OCI-M2 (cell line): ENCODE results near the gene COL4A6.

Source experiments
- DNase-seq: peaks from one replicate; lab custom pipeline; 2025; ENCODE audit not compliant: unreplicated experiment; lab: John Stamatoyannopoulos, UW

Gene COL4A6

DNA sequence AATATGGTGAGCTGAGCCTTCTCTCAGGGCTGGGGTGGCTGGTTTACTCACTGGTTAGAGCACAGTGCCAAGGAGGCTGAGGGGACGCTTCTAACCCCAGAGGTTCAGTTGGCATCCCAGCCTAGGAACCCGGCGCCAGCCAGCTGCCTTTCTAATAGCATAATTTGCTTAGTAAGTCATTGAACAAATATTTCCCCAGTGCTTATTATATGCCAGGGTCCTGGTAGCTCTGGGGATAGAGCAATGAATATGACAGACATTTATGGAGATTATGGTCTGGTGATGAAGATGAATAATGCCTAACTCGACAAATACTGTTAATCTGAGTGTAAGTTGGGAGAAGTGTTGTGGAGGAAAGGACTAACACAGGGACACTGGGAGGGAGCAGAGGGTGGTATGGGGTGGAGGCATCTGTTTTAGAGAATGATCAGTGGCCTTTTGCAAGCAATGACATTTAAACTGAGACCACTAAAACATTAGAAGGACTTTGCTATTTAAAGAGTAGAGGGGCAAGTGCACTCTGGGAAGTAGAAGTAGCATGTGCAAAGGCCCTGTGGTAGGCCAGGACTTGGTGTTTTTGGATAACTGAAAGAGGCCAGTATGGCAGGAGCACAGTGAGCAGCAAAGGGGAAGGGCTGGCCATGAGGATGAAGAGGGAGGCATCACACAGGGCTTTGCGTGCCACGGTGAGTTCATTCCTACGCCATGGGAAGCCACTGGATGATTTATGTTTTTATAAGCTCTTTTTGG, 274.7 kb downstream of the COL4A6 start:
- no peak for DNase-seq

DNA sequence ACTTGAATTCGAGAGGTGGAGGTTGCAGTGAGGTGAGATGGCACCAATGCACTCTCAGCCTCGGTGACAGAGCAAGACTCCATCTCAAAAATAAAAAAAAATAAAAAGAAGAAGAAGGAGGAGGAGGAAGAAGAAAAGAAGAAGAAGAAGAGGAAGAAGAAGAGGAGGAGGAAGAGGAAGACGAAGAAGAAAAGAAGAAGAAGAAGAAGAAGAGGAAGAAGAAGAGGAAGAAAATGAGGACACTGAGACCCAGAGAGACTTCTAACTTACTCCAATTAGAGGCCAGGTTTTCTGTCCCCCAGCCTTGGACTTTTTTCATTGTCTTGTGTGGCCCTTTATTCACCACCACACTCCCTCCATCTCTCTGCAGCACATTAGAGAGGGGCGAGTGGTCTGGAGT, 276.0 kb downstream of the COL4A6 start:
- DNase-seq, result no peak

DNA sequence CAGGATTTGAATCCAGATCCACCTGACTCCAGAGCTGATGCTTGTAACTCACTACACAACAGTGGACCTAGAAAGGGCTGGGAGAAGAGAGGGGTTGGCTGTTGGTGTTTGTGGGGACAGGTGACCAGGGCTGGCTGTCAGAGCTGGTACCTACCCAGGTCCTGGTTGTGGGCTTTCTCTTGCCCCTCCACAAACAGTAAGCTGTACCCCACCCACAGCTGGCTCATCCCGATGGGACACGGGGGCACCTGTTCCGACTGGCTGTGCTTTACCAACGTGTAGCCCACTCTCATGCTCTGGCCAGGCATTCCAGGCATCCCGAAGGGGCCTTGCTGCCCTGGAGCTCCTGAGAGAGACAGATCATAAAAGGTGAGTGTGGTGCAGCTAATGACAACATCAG, 277.9 kb downstream of the COL4A6 start:
- no peak for DNase-seq

DNA sequence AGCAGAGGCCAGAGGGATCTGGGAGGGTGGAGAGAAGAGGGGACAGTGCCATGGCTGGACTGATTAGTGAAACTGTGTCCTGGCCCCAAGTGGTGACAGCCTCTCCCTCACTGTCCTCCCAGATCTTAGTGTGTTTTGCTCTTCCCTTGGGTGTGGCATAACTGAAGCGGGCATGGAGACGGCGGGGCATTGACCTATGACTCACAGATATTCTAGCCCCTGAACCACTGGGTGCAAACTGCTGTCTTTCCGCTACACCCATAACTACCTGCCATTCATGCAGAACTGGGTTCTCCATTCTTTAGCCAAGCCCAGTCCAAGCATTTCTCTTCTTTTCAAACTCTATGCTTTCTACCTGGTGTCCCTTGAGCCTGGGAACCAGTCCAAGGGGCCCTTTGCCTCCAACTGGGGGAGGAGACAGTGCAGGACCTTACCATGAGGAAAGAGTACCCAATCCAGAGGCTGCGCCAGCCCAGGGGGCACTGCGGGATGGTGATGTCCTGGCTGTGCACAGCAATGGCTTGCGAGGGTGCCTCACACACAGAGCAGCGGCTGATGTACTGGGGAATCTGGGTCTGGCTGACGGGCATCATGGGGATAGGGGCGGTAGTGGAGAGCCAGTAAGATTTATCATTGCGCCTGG, 279.1 kb downstream of the COL4A6 start:
- no peak for DNase-seq

DNA sequence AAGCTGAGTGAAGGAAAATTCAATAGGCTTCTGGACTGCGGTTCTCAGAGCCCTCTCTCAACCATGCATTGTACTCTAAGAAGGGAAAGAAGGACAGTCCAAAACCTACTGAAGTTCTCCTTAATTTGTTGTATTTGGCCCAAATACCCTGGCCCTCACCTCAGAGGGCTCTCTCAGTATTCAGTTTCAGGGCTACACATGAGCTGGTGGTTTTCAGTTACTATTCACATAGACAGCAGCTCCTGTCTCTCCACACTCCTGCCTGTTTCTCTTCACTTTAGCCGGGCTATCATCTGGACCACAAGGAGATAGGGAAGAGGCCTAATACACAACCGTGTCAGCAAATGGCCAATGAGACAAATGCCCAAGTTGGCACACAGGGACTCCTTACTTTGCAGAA, 280.6 kb downstream of the COL4A6 start:
- no peak for DNase-seq

DNA sequence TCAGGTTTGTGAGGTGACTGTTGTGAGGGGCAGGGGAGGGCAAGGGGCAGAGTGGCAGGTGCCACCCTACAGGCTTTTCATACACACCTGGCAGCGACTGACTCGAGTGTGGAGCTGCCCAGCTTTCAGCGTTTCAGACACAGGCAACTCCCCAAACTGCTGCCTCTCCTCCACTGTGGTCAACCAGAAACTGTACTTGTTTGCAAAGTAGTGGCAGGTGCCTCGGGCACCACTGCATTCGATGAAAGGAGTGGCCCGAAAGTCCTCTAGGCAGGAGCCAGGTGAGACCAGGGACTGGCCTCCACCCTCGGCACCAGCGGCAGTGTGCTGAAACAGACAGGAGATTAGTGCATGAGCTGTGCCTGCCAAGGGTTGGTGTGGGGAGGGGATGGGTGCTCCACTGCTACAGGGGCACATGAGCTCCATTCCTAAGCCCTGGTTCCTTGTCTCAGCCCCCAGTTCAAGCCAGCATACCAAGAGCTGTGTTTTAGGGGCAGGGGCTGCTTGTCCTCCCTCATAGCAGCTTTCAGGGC, 281.2 kb downstream of the COL4A6 start:
- no peak for DNase-seq

DNA sequence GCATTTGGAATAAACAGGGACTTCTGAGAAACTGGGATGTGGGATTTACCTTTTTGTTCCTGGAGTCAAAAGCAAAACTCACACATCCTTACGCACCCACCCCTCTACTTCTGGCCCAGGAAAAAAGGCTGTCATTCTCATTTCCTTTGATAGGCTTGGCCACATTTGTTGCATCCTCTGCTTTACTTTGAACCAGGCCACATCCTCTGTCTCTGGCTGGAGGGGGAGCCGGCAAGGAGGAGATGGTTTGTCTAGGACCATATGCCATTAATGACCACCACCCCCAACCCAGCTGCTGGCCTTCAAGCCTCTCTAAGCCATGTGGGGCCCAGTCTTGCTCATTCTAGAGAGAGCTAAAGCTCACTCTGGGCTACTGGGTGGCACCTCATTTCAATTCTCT, 282.1 kb downstream of the COL4A6 start:
- no peak for DNase-seq

DNA sequence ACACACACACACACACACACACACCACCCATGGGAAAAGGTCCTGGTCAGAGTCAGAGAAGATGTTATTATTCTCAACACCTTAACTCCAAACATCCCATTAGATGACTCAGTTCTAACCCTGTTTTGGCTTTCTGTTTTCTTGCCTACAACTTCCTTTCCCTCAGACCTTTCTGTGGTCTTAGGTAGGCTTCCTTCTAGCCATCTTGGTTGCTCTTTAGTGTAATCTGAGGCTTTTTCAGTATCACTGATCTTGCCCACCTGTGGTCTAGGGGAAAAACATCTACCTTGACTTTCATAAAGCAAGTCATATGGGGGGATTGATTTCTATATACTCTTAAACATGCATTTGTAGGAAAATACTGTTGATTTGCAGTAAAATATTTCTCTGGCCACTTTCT, 289.7 kb downstream of the COL4A6 start:
- no peak for DNase-seq

DNA sequence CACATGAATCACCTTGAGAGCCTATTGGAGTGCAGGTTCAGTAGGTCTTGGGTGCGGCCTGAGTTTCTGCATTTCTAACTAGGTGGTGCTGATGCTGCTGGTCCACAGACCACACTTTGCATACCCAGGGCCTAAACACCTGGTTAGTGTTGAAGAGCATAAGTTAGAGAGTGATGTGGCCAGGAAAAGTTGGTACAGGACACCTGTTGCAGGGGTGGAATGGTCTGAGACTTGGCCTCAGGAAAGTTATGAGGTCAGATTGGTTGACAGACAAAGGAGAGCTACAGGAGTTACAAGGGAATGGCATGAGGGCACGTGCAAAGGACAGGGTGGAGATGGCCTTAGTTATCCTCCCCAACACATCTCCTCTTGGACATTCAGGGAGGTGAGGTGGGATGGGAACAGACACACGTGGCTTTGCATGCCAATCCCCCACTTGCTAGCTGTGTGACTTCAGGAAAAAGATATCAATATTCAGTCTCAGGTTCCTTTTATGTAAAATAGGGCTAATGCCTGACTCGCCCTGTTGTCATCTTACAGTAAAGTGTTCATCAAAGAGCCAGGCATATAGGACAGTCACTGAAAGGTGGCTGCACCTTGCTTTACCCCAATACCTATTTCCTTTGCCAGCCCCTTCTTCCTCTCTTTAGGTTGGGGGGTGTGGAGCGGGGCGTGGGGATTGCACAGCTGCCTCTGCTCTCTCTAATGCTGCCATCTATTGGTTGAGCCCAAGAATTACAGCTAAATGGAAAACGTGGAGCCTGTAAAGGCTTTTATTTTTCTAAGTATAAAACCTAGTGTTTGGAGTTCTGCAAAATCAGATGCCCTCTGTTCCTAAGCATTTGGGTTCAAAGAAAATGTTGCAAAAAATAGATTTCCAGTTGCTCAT, 299.2 kb downstream of the COL4A6 start:
- no peak for DNase-seq

DNA sequence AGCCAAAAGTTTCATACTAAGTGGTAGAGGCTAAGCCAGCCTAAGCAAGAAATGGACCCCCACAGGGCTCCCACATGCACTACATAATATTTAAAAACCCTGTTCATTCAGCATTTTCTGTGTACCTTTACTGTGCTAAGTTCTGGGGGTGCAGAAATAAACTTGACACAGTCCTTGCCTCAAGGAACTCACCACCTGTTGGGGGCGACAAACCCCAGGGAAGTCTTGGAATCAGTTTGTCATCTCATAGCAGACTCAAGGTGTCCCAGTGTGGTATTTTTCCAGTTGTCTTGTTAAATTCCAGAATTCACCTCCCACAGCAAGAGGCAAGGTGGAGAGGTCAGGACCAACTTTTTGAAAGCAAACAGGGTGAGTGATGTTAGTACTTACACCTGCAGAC, 303.5 kb downstream of the COL4A6 start:
- DNase-seq, result no peak

DNA sequence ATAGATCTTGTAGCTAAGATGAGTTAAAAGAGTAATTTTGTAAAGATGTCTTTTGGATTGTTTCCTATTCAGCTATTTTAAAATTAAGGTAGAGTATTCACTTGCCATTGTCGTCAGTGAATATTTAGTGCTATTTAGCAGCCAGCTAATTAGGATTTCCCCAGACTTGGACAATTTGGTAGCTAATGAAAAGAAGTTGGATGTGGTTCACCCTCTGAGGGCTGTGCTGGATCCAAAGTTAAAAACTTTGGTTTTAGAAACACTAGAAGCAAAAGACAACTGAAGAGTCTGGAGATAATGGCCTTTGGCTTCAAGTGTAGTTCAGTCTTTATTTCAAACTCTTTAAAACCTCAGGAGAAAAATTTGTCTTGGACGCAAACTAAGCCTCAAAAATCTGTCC, 305.3 kb downstream of the COL4A6 start:
- DNase-seq, result no peak

DNA sequence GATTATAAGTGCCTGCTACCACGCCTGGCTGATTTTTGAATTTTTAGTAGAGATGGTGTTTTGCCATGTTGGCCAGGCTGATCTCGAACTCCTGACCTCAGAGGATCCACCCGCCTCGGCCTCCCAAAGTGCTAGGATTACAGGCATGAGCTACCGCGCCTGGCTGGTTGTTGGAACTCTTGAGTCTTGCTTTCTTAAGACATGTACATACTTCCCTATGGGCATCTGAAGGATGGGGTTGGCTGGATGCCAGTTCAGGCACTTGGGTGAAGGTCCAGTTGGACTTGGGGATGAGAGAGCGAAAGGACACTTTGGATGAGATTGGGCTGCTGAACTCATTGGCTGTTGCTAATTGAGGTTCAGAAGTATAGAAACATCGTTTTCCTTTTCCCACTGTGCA, 306.2 kb downstream of the COL4A6 start:
- DNase-seq, result no peak

DNA sequence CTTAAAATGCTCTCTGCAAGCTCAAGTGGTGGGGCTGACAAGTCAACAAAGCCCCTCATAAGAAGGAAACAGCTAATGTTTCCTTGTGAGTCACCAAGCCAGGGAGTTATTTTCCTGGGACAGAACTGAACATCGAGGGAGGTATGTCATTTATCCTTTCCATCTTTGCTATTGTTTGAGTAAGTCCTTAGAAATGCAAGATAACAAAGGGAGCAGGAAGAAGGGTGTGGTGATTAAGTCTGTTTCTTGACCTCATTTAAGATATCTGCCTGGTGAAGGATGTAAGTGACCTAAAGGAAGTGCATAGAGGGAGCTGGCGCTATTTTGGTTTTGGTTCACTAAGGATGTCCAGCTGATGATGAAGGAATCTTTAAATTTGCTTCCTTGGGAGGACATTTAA, 306.8 kb downstream of the COL4A6 start:
- DNase-seq, result no peak

DNA sequence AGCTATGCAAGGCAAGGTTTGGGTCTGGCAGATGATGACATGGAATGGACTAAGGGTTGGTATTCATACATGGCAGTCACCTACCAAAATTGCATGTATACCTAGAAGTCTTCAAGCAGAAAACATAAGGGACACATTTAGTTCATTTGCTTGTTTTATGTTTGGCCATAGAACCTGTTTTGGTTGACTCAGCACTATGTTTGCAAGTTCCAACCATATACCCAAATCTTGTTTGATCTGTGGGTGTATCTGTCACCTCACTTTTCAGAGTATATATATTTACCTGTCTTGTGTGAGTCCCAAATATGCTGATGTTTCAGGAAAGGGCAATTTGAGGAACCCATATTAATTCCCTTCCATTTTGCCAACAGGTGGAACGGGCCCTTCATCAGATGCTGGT, 307.3 kb downstream of the COL4A6 start:
- no peak for DNase-seq

DNA sequence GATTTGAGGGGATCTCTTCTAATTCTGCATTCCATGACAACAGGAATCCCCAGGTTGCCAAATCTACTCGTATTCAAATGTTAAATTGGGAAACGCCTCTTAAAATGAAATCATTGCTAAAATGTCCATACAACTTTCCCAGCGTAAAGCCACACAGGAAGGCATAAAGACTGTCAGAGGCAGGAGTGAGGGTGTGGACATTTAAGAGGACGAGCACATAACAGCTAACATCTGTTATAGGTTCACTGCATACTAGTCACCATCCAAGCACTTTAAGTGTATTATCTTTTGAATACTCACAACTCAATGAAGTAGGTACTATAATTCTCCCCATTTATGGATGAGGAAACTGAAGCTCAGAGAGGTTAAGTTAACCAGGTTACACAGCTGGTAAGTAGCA, 311.1 kb downstream of the COL4A6 start:
- no peak for DNase-seq

DNA sequence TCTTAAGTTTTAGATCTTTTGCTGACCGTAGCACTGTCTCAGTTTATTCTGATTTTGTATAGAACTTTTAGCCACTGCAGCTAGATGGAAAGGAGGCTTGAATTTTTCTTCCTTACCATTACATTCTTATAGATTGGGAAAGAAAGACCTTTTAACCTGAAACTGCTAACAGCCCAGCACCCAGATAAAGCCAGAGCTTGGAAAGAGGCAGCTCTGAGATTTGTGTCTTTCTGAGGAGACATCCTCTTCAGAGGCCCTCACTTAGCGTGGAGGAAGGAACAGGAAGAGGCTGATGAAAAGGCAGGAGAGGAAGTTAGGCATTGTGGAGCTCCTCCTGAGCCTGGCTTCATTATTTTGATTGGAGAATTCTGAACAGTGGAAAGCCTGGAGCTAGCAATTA, 311.6 kb downstream of the COL4A6 start:
- no peak for DNase-seq

DNA sequence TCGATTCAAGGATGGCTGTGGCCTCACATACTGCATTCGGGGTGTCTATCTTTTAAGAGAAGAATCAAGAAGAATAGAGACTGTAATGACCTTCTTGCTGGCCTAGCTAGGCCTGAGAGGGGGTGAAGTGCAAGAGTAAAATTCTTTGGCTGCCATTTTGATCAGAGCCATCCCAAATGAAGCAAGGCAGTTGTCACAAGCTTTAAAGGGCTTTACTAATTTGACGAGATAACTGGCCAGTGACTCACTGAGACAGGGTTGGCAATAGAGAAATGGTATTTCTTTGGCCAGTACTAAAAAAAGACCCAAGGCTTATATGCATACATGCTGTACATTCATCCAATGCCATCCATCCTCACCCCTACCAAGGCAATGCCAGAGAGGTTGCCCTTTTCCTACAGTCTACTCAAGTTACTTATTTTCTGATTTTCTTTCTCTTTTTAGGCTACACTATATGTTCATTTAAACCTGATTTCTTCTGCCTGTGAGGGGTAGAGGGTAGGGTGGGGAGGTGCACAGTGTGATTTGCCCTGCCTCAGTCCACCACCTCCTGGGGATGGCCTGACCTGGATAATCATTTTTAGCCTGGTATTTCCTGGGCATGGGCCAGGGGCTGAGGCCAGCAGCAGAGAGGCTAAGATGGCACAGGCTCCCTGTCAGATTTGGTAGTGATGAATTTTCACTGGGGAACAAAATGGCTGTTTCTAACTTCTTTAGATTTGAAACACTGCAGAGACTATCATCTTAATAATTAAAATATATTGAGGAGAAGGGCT, 314.4 kb downstream of the COL4A6 start:
- no peak for DNase-seq

DNA sequence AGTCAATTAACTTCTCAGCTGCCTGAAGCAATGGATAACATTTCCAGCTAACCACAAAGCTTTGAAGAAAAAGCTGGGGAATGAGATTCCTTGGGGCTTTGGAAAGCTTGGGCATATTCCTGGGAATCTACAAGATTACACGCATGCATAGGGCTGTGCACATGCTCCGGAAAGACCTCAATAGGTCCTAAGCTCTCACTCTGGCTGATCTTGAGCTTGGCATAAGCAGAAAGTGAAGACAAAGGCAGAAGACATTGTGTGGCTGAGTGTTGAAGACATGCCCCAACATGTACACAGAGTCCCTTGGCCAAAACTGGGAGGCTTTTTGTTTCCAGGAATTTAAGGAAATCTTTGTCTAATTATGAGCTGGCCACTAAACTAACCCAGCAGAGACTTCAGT, 315.5 kb downstream of the COL4A6 start:
- no peak for DNase-seq

DNA sequence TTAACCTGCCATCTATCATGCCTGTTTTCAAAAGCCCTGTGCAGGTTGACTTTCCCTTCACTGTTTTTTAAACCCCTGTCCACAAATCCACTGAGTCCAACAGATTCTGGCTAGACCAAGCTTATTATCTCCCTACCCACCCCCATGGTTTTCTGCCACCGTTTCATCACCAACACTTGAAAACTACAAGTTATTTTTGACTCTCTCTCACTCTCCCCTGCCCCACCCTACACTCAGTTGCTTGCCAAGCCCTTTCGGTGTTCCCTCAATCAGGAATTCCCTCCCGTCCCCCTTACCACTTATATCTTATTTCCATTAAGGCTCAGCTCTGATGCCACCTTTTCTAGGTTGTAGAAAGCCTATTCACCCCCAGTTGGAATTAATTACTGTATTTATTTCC, 316.9 kb downstream of the COL4A6 start:
- DNase-seq, result no peak

DNA sequence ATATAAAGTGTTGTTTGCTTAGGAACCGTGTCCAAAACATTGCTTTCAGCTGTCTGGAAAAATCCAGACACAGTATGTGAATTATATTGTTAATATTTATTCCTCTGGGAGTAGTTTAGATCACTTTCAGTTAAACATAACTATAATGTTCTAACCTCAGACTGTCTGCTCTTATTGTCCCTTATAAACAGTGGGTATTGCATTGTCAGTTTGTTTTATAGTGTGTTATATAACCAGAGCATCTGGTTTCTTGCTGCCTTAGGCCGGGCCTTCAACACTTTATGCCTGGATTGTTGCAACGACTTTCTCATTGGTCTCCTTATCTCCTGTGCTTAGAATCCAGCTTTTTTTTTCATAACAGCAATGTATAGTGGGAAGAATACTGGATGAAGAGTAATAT, 320.2 kb downstream of the COL4A6 start:
- DNase-seq, result no peak

DNA sequence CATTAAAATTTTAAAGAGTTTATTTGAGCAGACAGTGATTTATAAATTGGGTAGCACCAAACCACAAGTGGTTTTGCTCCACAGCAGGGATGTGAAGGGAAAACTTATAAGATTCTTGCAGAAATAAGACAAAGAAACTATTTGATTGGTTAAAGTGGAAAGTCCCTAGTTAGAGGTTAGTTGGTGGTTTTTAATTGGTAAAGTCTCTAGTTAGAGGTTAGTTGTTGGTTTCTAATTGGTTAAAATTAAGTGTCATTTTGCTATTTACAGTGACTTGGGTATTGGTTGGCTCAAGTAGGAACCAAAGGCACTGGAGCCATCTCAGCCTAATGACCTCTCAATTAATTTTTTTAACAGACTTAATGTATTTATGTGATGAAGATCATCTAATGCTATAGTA, 323.7 kb downstream of the COL4A6 start:
- no peak for DNase-seq
